WTC11 (cell line): ENCODE results near the gene SLC35B4.

ENCODE experiments used
- ATF1 ChIP-seq: sonication (generic); formaldehyde crosslinking; IDR thresholded peaks from 2 replicates; pipeline ENCODE4 v1.8.1; 2023; ENCODE audit warnings: mild to moderate bottlenecking, moderate library complexity, missing genetic modification reagents
- CREB1 ChIP-seq: sonication (generic); formaldehyde crosslinking; IDR thresholded peaks from 2 replicates; pipeline ENCODE4 v1.8.0; 2023; ENCODE audit warnings: mild to moderate bottlenecking, missing genetic modification reagents
- JUN ChIP-seq: sonication (generic); formaldehyde crosslinking; IDR thresholded peaks from 2 replicates; pipeline ENCODE4 v1.8.0; 2023; ENCODE audit warnings: mild to moderate bottlenecking, missing genetic modification reagents
- NR1H2 ChIP-seq: sonication (generic); formaldehyde crosslinking; IDR thresholded peaks from 2 replicates; pipeline ENCODE4 v1.9.0; 2021; ENCODE audit warnings: mild to moderate bottlenecking, moderate library complexity, missing genetic modification reagents
- NR3C1 ChIP-seq: sonication (generic); formaldehyde crosslinking; conservative IDR thresholded peaks from 2 replicates; pipeline ENCODE4 v1.8.1; 2023; ENCODE audit warnings: low read depth, mild to moderate bottlenecking, missing genetic modification reagents
- OVOL2 ChIP-seq: fragments of 250-450 bp; sonication (Bioruptor Pico); IDR thresholded peaks from 2 replicates; pipeline ENCODE4 v1.9.0; 2021; ENCODE audit warnings: mild to moderate bottlenecking, borderline replicate concordance
- SOX15 ChIP-seq: fragments of 250-450 bp; sonication (Bioruptor Pico); IDR thresholded peaks from 2 replicates; pipeline ENCODE4 v1.9.0; 2021; ENCODE audit warnings: mild to moderate bottlenecking
- TF ChIP-seq, protein P1 (sequence below): sonication (generic); formaldehyde crosslinking; IDR thresholded peaks from 2 replicates; pipeline ENCODE4 v1.8.1; 2022; ENCODE audit warnings: low read depth, missing genetic modification reagents, borderline replicate concordance
- TF ChIP-seq, protein P2 (sequence below): sonication (generic); formaldehyde crosslinking; IDR thresholded peaks from 2 replicates; pipeline ENCODE4 v1.8.1; 2022; ENCODE audit warnings: missing genetic modification reagents, borderline replicate concordance
- TF ChIP-seq, protein P3 (sequence below): fragments of 200-600 bp; IDR thresholded peaks from 2 replicates; pipeline ENCODE4 v1.8.0; 2022; ENCODE audit warnings: antibody characterized with exemption
- TF ChIP-seq, protein P4 (sequence below): sonication (generic); formaldehyde crosslinking; IDR thresholded peaks from 2 replicates; pipeline ENCODE4 v1.8.0; 2022; ENCODE audit warnings: mild to moderate bottlenecking, missing genetic modification reagents
- TF ChIP-seq, protein P5 (sequence below): sonication (generic); formaldehyde crosslinking; conservative IDR thresholded peaks from 2 replicates; pipeline ENCODE4 v1.8.1; 2023; ENCODE audit warnings: mild to moderate bottlenecking, low read depth, missing genetic modification reagents, moderate library complexity

DNA sequence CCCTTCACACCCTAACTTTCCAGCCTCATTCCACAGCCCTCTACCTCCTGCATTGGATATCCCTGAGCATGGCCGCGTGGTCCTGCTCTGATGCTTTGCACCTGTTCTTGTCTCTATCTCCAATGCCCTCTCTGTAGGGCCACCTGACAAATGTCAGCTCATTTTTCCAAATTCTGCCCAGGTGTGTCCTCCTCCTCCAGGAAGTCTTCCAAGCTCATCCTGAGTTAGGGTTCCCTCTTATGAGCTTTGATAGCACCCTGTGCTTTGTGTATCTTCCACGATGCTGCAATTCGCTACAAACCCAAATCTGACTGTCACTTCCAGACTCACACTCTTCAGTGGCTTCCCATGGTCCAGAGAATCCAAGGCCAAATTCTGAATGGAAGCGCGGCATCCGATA lies 14.7 kb upstream of the SLC35B4 start:
- TF ChIP-seq, protein P1, sequence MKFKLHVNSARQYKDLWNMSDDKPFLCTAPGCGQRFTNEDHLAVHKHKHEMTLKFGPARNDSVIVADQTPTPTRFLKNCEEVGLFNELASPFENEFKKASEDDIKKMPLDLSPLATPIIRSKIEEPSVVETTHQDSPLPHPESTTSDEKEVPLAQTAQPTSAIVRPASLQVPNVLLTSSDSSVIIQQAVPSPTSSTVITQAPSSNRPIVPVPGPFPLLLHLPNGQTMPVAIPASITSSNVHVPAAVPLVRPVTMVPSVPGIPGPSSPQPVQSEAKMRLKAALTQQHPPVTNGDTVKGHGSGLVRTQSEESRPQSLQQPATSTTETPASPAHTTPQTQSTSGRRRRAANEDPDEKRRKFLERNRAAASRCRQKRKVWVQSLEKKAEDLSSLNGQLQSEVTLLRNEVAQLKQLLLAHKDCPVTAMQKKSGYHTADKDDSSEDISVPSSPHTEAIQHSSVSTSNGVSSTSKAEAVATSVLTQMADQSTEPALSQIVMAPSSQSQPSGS, result no peak
- TF ChIP-seq, protein P2, sequence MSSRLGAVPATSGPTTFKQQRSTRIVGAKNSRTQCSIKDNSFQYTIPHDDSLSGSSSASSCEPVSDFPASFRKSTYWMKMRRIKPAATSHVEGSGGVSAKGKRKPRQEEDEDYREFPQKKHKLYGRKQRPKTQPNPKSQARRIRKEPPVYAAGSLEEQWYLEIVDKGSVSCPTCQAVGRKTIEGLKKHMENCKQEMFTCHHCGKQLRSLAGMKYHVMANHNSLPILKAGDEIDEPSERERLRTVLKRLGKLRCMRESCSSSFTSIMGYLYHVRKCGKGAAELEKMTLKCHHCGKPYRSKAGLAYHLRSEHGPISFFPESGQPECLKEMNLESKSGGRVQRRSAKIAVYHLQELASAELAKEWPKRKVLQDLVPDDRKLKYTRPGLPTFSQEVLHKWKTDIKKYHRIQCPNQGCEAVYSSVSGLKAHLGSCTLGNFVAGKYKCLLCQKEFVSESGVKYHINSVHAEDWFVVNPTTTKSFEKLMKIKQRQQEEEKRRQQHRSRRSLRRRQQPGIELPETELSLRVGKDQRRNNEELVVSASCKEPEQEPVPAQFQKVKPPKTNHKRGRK (CRISPR knock-in tag), result no peak
- TF ChIP-seq, protein P3, sequence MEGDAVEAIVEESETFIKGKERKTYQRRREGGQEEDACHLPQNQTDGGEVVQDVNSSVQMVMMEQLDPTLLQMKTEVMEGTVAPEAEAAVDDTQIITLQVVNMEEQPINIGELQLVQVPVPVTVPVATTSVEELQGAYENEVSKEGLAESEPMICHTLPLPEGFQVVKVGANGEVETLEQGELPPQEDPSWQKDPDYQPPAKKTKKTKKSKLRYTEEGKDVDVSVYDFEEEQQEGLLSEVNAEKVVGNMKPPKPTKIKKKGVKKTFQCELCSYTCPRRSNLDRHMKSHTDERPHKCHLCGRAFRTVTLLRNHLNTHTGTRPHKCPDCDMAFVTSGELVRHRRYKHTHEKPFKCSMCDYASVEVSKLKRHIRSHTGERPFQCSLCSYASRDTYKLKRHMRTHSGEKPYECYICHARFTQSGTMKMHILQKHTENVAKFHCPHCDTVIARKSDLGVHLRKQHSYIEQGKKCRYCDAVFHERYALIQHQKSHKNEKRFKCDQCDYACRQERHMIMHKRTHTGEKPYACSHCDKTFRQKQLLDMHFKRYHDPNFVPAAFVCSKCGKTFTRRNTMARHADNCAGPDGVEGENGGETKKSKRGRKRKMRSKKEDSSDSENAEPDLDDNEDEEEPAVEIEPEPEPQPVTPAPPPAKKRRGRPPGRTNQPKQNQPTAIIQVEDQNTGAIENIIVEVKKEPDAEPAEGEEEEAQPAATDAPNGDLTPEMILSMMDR, result no peak
- TF ChIP-seq, protein P4, sequence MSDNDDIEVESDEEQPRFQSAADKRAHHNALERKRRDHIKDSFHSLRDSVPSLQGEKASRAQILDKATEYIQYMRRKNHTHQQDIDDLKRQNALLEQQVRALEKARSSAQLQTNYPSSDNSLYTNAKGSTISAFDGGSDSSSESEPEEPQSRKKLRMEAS, result no peak
- TF ChIP-seq, protein P5, sequence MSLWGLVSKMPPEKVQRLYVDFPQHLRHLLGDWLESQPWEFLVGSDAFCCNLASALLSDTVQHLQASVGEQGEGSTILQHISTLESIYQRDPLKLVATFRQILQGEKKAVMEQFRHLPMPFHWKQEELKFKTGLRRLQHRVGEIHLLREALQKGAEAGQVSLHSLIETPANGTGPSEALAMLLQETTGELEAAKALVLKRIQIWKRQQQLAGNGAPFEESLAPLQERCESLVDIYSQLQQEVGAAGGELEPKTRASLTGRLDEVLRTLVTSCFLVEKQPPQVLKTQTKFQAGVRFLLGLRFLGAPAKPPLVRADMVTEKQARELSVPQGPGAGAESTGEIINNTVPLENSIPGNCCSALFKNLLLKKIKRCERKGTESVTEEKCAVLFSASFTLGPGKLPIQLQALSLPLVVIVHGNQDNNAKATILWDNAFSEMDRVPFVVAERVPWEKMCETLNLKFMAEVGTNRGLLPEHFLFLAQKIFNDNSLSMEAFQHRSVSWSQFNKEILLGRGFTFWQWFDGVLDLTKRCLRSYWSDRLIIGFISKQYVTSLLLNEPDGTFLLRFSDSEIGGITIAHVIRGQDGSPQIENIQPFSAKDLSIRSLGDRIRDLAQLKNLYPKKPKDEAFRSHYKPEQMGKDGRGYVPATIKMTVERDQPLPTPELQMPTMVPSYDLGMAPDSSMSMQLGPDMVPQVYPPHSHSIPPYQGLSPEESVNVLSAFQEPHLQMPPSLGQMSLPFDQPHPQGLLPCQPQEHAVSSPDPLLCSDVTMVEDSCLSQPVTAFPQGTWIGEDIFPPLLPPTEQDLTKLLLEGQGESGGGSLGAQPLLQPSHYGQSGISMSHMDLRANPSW (CRISPR knock-in tag), result no peak
- TF ChIP-seq JUN, result no peak
- TF ChIP-seq NR1H2 (CRISPR knock-in tag), result no peak
- no peak for TF ChIP-seq OVOL2
- TF ChIP-seq ATF1 (CRISPR knock-in tag), result no peak
- no peak for TF ChIP-seq CREB1 (CRISPR knock-in tag)
- no peak for TF ChIP-seq NR3C1 (CRISPR knock-in tag)
- no peak for TF ChIP-seq SOX15 (CRISPR knock-in tag)
